Right lobe of liver (tissue), 4 donors: ENCODE data around the gene SEC11A.

Source experiments
- CTCF ChIP-seq, 4 donors: fragments of 200-600 bp in 3 of 4; fragments of 450-650 bp in 1 of 4; IDR thresholded peaks; one replicate each; pipeline versions ENCODE4 v1.5.1 to v1.8.0; 2016 to 2022; ENCODE audit warnings: antibody characterized with exemption in 4 of 4, mild to moderate bottlenecking in 2 of 4
- POLR2A ChIP-seq: fragments of 450-650 bp; IDR thresholded peaks from one replicate; pipeline ENCODE4 v1.6.1; 2017; ENCODE audit warnings: antibody characterized with exemption, mild to moderate bottlenecking
- donor health status: DM: no; HTN: no; CAD: no.
- donor health status: DM: no; HTN: no; CAD: no.
- donor health status: DM: no; HTN: yes; CAD: no.

- no peak for TF ChIP-seq CTCF (IDR thresholded peaks at IDR 0.05)
- no peak for TF ChIP-seq POLR2A
Observed at GRCh38 chr15:84690342-84690741, 25.6 kb downstream of the SEC11A start.
